Measurements from ENCODE around the gene CSNK1G3.

The CSNK1G3 gene

GRCh38 chr5:123645024-123645603 is 133.1 kb downstream of the CSNK1G3 start:
- no peak for DNase-seq (ENCODE audit: low read depth in 3 of 3)

DNA sequence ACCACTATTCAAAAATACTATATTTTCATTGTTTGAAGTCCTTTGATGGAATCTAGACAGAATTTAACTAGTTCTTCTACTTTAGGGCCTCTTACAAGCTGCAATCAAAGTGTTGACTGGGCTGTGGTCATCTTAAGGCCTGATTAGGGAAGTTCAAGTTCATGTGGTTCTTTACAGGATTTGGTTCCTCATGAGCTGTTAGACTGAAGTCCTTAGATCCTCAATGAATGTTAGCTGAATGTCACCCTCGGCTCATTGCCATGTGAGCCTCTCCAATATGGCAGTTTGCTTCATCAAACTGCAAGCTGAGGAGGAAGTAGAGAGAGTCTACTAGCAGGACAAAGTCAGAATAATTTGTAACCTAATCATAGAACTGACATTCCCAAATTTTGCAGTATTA is 135.1 kb downstream of the CSNK1G3 start:
- no peak for DNase-seq (ENCODE audit: low read depth in 3 of 3)

DNA sequence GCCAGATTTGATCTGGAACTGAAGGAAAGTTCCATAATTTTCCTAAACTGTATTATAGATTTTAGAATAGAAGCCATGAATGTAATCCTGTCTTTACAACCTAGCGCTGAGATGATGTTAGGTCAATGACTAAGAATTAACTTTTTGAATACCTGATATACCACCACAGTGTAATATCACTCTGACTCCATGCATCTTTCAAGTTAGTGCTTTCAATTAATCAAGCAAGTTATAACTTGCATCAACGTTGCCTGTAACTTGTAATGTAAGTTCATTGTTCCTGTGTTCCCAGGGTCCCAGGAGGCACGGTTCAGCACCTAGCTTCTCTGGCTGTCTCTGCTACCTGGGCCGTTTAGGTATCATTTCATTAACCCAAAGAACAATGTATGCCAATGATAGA is 139.3 kb downstream of the CSNK1G3 start:
- no peak for DNase-seq (ENCODE audit: low read depth in 3 of 3)

GRCh38 chr5:123659011-123659410 is 147.0 kb downstream of the CSNK1G3 start:
- DNase-seq (ENCODE audit: low read depth in 3 of 3): no peak

DNA sequence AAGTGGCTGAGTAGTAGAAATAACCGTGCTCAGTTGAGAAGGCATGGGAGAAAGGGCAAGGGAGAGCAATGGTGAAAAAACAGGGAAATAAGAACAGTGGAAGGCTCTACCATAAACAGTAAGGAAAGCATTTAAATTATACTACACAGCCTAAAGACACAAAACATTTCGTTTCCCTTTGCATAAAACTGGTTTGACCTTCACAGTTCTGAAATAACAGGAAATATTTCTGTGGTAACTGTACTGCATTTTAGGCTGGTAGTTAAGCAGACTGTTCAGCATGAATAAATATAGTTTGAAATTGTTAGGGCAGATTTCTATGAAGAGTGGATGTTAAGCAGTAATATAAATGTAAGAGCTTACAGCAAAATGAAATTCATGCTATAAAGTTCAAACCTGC is 147.5 kb downstream of the CSNK1G3 start:
- DNase-seq (ENCODE audit: low read depth in 3 of 3): no peak

- DNase-seq (ENCODE audit: low read depth in 3 of 3): no peak
Observed at GRCh38 chr5:123664961-123665360, 153.0 kb downstream of the CSNK1G3 start.

GRCh38 chr5:123665822-123666371 is 153.9 kb downstream of the CSNK1G3 start:
- DNase-seq (ENCODE audit: low read depth in 3 of 3): no peak
